GM23338 (cell line): ENCODE measurements around the gene MYCBP2. TPM values are rescaled to one million over a fixed set of nuclear protein-coding genes. Genes with fewer than 3 reads are reported as not detected.

ENCODE experiments used
- ATAC-seq: fragments of 200-7000 bp; cut with Tn5 transposase; 3 replicates; pipeline ENCODE4 v1.9.1; 2020
- DNase-seq: peaks from one replicate; pipeline ENCODE4 v3.0.0-alpha.2; 2015; ENCODE audit warnings: low spot score
- H2AFZ ChIP-seq: fragments of 200-600 bp; sonication (generic); 2 replicates; pipeline ENCODE4 v1.8.0; 2016; ENCODE audit warnings: antibody characterized with exemption, mild to moderate bottlenecking, moderate library complexity
- H3F3A ChIP-seq: fragments of 200-600 bp; sonication (generic); replicated peaks from 2 replicates; pipeline ENCODE4 v1.8.0; 2017; ENCODE audit warnings: antibody characterized with exemption, mixed run types, low read depth
- H3K27ac ChIP-seq: fragments of 200-600 bp; sonication (generic); 2 replicates; pipeline ENCODE4 v1.6.1; 2016; ENCODE audit warnings: low read depth
- H3K27me3 ChIP-seq: fragments of 200-600 bp; sonication (generic); 2 replicates; pipeline ENCODE4 v1.8.0; 2016; ENCODE audit warnings: mild to moderate bottlenecking, mixed run types, moderate library complexity; ENCODE audit not compliant: insufficient read depth
- H3K36me3 ChIP-seq: fragments of 200-600 bp; sonication (generic); 2 replicates; pipeline ENCODE4 v1.8.0; 2016; ENCODE audit warnings: mild to moderate bottlenecking; ENCODE audit not compliant: insufficient read depth
- H3K4me1 ChIP-seq: fragments of 200-600 bp; sonication (generic); 2 replicates; pipeline ENCODE4 v1.8.0; 2016; ENCODE audit warnings: mild to moderate bottlenecking, moderate library complexity; ENCODE audit not compliant: insufficient read depth
- H3K4me2 ChIP-seq: fragments of 200-600 bp; sonication (generic); 2 replicates; pipeline ENCODE4 v1.7.1; 2017; ENCODE audit warnings: mixed run types
- H3K4me3 ChIP-seq: fragments of 200-600 bp; sonication (generic); 2 replicates; pipeline ENCODE4 v1.6.1; 2016; ENCODE audit warnings: mixed run types
- H3K79me2 ChIP-seq: fragments of 200-600 bp; sonication (generic); replicated peaks from 2 replicates; pipeline ENCODE4 v1.8.0; 2017; ENCODE audit warnings: mild to moderate bottlenecking; ENCODE audit not compliant: insufficient read depth
- H3K9me2 ChIP-seq: fragments of 200-600 bp; sonication (generic); 2 replicates; pipeline ENCODE4 v1.8.0; 2017; ENCODE audit not compliant: insufficient read depth
- H4K20me1 ChIP-seq: fragments of 200-600 bp; sonication (generic); replicated peaks from 2 replicates; pipeline ENCODE4 v1.8.0; 2017; ENCODE audit warnings: mild to moderate bottlenecking; ENCODE audit not compliant: insufficient read depth
- H3K27ac Mint-ChIP-seq: 2 replicates; pipeline ENCODE4 v1.8.0; 2020; ENCODE audit warnings: inconsistent platforms, mild to moderate bottlenecking, moderate library complexity, mixed read lengths
- H3K27me3 Mint-ChIP-seq: 3 replicates; pipeline ENCODE4 v1.8.0; 2022; ENCODE audit warnings: low read depth, mild to moderate bottlenecking, moderate library complexity, mixed read lengths, inconsistent platforms; ENCODE audit not compliant: insufficient read depth, poor library complexity
- H3K36me3 Mint-ChIP-seq: 3 replicates; pipeline ENCODE4 v1.8.0; 2021; ENCODE audit warnings: low read depth, mild to moderate bottlenecking, inconsistent platforms, moderate library complexity, mixed read lengths
- H3K4me1 Mint-ChIP-seq: 3 replicates; pipeline ENCODE4 v1.8.0; 2020; ENCODE audit warnings: mild to moderate bottlenecking, inconsistent platforms, mixed read lengths
- H3K4me3 Mint-ChIP-seq: 3 replicates; pipeline ENCODE4 v1.8.0; 2021; ENCODE audit warnings: moderate library complexity, mild to moderate bottlenecking, inconsistent platforms, mixed read lengths
- H3K9me3 Mint-ChIP-seq: 3 replicates; pipeline ENCODE4 v1.8.0; 2020; ENCODE audit warnings: moderate library complexity, mild to moderate bottlenecking, inconsistent platforms, mixed read lengths
- CREB1 ChIP-seq: fragments of 250-450 bp; sonication (Bioruptor Pico); IDR thresholded peaks from 2 replicates; pipeline ENCODE4 v1.5.0; 2020; ENCODE audit warnings: low read depth, mild to moderate bottlenecking, moderate library complexity
- EZH2 ChIP-seq: fragments of 200-600 bp; sonication (generic); IDR thresholded peaks from one replicate; pipeline ENCODE4 v1.8.0; 2017; ENCODE audit warnings: antibody characterized with exemption, mild to moderate bottlenecking, low read depth; ENCODE audit not compliant: unreplicated experiment
- EZH2phosphoT487 ChIP-seq: fragments of 200-600 bp; sonication (generic); IDR thresholded peaks from one replicate; pipeline ENCODE4 v1.8.1; 2018; ENCODE audit warnings: antibody characterized with exemption; ENCODE audit not compliant: unreplicated experiment
- JUNB ChIP-seq: IDR thresholded peaks from one replicate; pipeline ENCODE4 v1.6.1; 2016; ENCODE audit warnings: antibody characterized with exemption; ENCODE audit not compliant: unreplicated experiment
- NANOG ChIP-seq: IDR thresholded peaks from 2 replicates; pipeline ENCODE4 v1.6.1; 2016; ENCODE audit warnings: antibody characterized with exemption, borderline replicate concordance
- POLR2AphosphoS5 ChIP-seq: IDR thresholded peaks from 2 replicates; pipeline ENCODE4 v1.6.1; 2016; ENCODE audit warnings: antibody characterized with exemption, low read depth
- STAT1 ChIP-seq: IDR thresholded peaks from one replicate; pipeline ENCODE4 v1.6.1; 2016; ENCODE audit warnings: antibody characterized with exemption; ENCODE audit not compliant: unreplicated experiment
- ZNF114 ChIP-seq: fragments of 250-450 bp; sonication (Bioruptor Pico); IDR thresholded peaks from 2 replicates; pipeline ENCODE4 v1.5.0; 2020; ENCODE audit warnings: mild to moderate bottlenecking, moderate library complexity
- ZNF331 ChIP-seq: fragments of 250-450 bp; sonication (Bioruptor Pico); IDR thresholded peaks from 2 replicates; pipeline ENCODE4 v1.5.0; 2020; ENCODE audit warnings: low read depth, mild to moderate bottlenecking, moderate library complexity
- polyA plus RNA-seq: library from polyadenylated mRNA; unstranded; fragments of >200 nt; fragmentation: Nextera tagmentation; extraction: Ambion mirVana; gene quantifications from 2 replicates; pipeline ENCODE4 v1.2.1, GENCODE V29; 2016
- total RNA-seq: library from RNA; depleted of rRNA; stranded (reverse); fragments of >200 nt; shearing (Covaris generic); gene quantifications from 2 replicates; pipeline ENCODE4 v1.2.3, GENCODE V29; 2014
- TF ChIP-seq, protein P1 (sequence below): IDR thresholded peaks from 2 replicates; pipeline ENCODE4 v1.6.1; 2016; ENCODE audit warnings: antibody characterized with exemption
- TF ChIP-seq, protein P2 (sequence below): IDR thresholded peaks from one replicate; pipeline ENCODE4 v1.6.1; 2018; ENCODE audit warnings: antibody characterized with exemption; ENCODE audit not compliant: unreplicated experiment
- TF ChIP-seq, protein P3 (sequence below), 2 experiments: fragments of 200-600 bp in 1 of 2; sonication (generic) in 1 of 2; conservative IDR thresholded peaks; 2 replicates each; pipeline versions ENCODE4 v1.5.1 to v1.6.1; 2016 to 2017; ENCODE audit warnings: antibody characterized with exemption in 2 of 2, low read depth in 2 of 2, mild to moderate bottlenecking in 2 of 2, moderate library complexity in 1 of 2
- TF ChIP-seq, protein P4 (sequence below): fragments of 250-450 bp; sonication (Bioruptor Pico); IDR thresholded peaks from 2 replicates; pipeline ENCODE4 v1.5.0; 2020; ENCODE audit warnings: mild to moderate bottlenecking, moderate library complexity

Gene MYCBP2
- total and polyA plus RNA-seq, 2 experiments from 2014 or later = 54.6 to 77.2 TPM

DNA sequence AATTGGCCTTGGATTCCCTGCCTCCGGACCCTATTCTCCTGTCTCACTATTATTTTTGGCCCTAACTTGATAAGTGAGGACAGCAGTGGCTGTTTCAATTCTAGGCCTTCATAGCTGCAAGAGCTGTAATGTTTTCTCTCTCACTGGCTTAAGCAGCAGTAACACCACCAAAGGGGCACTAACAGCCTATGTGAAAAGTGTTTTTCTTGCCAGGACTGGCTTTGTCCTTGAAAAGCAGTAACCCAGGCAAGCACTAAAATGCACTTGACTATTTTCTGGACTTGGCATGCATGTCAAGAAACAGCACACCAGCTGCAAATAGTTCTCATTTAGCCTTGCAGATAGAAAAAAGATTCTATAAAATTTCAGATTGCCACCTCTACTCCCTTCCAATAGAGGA, 290.6 kb downstream of the MYCBP2 start:
- Mint-ChIP-seq H3K36me3 (no peaks in the 10 kb centered on the region), H3K4me3 (no peak overlapping the region), H3K27me3 (no peaks in the 10 kb centered on the region), H3K9me3 (no peaks in the 10 kb centered on the region), H3K4me1 (no peaks in the 10 kb centered on the region), H3K27ac (no peak overlapping the region)
- no peaks in the 10 kb centered on the region for H3K79me2 ChIP-seq
- H3K4me1 ChIP-seq = no peaks in the 10 kb centered on the region
- H3K4me3 ChIP-seq = no peak overlapping the region
- no peak for ATAC-seq
- no peaks in the 10 kb centered on the region for H3F3A ChIP-seq
- no peak for DNase-seq
- no peak overlapping the region for H2AFZ ChIP-seq
- H3K4me2 ChIP-seq = no peak overlapping the region
- peaks cover 8% of the 10 kb centered on the region; the same call in 1 of the 2 replicates for H3K9me2 ChIP-seq
- H3K27ac ChIP-seq = no peak overlapping the region
- no peaks in the 10 kb centered on the region for H4K20me1 ChIP-seq
- H3K27me3 ChIP-seq = no peaks in the 10 kb centered on the region
- no peaks in the 10 kb centered on the region for H3K36me3 ChIP-seq
- TF ChIP-seq ZNF114 (no peak), JUNB (no peak), NANOG (no peak), EZH2phosphoT487 (no peak), STAT1 (no peak), POLR2AphosphoS5 (no peak), EZH2 (no peak), ZNF331 (CRISPR knock-in tag) (no peak), CREB1 (no peak)
- TF ChIP-seq, protein P1, sequence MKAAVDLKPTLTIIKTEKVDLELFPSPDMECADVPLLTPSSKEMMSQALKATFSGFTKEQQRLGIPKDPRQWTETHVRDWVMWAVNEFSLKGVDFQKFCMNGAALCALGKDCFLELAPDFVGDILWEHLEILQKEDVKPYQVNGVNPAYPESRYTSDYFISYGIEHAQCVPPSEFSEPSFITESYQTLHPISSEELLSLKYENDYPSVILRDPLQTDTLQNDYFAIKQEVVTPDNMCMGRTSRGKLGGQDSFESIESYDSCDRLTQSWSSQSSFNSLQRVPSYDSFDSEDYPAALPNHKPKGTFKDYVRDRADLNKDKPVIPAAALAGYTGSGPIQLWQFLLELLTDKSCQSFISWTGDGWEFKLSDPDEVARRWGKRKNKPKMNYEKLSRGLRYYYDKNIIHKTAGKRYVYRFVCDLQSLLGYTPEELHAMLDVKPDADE = no peak
- TF ChIP-seq, protein P2, sequence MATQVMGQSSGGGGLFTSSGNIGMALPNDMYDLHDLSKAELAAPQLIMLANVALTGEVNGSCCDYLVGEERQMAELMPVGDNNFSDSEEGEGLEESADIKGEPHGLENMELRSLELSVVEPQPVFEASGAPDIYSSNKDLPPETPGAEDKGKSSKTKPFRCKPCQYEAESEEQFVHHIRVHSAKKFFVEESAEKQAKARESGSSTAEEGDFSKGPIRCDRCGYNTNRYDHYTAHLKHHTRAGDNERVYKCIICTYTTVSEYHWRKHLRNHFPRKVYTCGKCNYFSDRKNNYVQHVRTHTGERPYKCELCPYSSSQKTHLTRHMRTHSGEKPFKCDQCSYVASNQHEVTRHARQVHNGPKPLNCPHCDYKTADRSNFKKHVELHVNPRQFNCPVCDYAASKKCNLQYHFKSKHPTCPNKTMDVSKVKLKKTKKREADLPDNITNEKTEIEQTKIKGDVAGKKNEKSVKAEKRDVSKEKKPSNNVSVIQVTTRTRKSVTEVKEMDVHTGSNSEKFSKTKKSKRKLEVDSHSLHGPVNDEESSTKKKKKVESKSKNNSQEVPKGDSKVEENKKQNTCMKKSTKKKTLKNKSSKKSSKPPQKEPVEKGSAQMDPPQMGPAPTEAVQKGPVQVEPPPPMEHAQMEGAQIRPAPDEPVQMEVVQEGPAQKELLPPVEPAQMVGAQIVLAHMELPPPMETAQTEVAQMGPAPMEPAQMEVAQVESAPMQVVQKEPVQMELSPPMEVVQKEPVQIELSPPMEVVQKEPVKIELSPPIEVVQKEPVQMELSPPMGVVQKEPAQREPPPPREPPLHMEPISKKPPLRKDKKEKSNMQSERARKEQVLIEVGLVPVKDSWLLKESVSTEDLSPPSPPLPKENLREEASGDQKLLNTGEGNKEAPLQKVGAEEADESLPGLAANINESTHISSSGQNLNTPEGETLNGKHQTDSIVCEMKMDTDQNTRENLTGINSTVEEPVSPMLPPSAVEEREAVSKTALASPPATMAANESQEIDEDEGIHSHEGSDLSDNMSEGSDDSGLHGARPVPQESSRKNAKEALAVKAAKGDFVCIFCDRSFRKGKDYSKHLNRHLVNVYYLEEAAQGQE = no peak
- TF ChIP-seq, protein P3, sequence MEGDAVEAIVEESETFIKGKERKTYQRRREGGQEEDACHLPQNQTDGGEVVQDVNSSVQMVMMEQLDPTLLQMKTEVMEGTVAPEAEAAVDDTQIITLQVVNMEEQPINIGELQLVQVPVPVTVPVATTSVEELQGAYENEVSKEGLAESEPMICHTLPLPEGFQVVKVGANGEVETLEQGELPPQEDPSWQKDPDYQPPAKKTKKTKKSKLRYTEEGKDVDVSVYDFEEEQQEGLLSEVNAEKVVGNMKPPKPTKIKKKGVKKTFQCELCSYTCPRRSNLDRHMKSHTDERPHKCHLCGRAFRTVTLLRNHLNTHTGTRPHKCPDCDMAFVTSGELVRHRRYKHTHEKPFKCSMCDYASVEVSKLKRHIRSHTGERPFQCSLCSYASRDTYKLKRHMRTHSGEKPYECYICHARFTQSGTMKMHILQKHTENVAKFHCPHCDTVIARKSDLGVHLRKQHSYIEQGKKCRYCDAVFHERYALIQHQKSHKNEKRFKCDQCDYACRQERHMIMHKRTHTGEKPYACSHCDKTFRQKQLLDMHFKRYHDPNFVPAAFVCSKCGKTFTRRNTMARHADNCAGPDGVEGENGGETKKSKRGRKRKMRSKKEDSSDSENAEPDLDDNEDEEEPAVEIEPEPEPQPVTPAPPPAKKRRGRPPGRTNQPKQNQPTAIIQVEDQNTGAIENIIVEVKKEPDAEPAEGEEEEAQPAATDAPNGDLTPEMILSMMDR (conservative IDR thresholded peaks at IDR 0.05; ENCODE audit: low read depth in 2 of 2) = no peak
- TF ChIP-seq, protein P4, sequence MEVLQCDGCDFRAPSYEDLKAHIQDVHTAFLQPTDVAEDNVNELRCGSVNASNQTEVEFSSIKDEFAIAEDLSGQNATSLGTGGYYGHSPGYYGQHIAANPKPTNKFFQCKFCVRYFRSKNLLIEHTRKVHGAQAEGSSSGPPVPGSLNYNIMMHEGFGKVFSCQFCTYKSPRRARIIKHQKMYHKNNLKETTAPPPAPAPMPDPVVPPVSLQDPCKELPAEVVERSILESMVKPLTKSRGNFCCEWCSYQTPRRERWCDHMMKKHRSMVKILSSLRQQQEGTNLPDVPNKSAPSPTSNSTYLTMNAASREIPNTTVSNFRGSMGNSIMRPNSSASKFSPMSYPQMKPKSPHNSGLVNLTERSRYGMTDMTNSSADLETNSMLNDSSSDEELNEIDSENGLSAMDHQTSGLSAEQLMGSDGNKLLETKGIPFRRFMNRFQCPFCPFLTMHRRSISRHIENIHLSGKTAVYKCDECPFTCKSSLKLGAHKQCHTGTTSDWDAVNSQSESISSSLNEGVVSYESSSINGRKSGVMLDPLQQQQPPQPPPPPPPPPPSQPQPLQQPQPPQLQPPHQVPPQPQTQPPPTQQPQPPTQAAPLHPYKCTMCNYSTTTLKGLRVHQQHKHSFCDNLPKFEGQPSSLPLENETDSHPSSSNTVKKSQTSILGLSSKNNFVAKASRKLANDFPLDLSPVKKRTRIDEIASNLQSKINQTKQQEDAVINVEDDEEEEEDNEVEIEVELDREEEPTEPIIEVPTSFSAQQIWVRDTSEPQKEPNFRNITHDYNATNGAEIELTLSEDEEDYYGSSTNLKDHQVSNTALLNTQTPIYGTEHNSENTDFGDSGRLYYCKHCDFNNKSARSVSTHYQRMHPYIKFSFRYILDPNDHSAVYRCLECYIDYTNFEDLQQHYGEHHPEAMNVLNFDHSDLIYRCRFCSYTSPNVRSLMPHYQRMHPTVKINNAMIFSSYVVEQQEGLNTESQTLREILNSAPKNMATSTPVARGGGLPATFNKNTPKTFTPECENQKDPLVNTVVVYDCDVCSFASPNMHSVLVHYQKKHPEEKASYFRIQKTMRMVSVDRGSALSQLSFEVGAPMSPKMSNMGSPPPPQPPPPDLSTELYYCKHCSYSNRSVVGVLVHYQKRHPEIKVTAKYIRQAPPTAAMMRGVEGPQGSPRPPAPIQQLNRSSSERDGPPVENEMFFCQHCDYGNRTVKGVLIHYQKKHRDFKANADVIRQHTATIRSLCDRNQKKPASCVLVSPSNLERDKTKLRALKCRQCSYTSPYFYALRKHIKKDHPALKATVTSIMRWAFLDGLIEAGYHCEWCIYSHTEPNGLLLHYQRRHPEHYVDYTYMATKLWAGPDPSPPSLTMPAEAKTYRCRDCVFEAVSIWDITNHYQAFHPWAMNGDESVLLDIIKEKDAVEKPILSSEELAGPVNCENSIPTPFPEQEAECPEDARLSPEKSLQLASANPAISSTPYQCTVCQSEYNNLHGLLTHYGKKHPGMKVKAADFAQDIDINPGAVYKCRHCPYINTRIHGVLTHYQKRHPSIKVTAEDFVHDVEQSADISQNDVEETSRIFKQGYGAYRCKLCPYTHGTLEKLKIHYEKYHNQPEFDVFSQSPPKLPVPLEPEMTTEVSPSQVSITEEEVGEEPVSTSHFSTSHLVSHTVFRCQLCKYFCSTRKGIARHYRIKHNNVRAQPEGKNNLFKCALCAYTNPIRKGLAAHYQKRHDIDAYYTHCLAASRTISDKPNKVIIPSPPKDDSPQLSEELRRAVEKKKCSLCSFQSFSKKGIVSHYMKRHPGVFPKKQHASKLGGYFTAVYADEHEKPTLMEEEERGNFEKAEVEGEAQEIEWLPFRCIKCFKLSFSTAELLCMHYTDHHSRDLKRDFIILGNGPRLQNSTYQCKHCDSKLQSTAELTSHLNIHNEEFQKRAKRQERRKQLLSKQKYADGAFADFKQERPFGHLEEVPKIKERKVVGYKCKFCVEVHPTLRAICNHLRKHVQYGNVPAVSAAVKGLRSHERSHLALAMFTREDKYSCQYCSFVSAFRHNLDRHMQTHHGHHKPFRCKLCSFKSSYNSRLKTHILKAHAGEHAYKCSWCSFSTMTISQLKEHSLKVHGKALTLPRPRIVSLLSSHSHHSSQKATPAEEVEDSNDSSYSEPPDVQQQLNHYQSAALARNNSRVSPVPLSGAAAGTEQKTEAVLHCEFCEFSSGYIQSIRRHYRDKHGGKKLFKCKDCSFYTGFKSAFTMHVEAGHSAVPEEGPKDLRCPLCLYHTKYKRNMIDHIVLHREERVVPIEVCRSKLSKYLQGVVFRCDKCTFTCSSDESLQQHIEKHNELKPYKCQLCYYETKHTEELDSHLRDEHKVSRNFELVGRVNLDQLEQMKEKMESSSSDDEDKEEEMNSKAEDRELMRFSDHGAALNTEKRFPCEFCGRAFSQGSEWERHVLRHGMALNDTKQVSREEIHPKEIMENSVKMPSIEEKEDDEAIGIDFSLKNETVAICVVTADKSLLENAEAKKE (CRISPR knock-in tag) = no peak
